Stimulated activated naive CD4-positive, alpha-beta T cell (primary cell): Measurements from ENCODE around the gene CAVIN3.

ENCODE experiments used
- DNase-seq, 6 experiments: peaks; one replicate each; lab custom pipeline; 2025; lab: John Stamatoyannopoulos, UW

Gene CAVIN3, protein sequence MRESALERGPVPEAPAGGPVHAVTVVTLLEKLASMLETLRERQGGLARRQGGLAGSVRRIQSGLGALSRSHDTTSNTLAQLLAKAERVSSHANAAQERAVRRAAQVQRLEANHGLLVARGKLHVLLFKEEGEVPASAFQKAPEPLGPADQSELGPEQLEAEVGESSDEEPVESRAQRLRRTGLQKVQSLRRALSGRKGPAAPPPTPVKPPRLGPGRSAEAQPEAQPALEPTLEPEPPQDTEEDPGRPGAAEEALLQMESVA

DNA sequence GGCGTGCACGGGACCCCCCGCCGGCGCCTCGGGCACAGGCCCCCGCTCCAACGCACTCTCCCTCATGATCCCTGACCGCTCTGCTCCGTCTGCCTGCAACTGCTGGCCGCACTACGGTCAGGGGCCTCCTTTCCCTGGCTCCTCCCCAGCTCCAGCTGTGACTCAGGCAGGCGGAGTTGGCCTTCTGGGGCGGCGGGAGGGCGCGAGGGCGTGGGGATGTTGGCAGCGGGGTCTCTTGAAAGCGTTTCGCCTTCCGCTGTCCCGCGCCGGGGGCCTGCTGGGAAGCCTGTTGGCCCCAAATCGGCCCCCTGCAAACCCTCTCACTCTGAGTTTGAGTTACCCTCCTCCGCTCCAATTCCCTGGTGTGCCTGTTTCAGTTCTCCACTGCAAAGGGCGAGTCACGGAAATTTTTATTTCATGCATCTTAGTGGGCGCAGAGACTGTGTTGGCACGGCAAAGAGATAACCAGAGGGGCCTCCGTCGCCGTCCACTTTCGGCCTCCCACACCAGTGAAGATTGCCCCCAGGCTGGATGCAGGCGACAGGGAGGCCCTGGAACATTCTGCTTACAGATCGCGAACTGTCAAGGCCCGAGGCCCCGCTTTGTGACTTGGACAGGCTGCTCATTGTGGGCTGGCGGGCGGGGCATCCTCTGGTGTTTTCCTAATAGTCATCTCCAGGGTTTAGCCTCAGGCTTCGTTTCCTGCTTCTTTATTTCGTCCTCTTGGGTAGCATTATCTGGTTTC lies at the start of gene CAVIN3:
TSS of gene CAVIN3 (minus strand) at position 91 of the 745 bp plus-strand sequence. CDS start at position 66, 25 bp downstream.
- DNase-seq: no peak

DNA sequence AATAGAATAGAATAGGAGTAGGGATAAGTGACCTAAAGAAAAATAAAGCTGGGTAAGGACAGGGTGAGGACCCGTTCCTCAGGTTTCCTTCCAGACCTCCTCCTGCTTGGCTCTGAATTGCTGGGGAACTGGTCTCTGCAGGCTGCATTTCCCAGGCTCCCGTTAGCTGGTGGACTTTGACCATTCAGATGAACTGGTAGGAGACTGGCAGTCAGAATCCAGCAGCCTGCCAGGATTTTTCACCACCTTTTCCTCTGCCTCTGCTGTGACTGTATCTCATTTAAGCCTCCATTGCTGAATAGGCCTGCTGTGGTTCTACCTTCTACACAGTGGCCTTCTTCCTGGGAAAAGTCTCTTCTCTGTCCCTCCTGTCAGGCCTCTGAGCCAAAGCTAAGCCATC lies 45.4 kb upstream of the CAVIN3 start:
- DNase-seq: no peak

DNA sequence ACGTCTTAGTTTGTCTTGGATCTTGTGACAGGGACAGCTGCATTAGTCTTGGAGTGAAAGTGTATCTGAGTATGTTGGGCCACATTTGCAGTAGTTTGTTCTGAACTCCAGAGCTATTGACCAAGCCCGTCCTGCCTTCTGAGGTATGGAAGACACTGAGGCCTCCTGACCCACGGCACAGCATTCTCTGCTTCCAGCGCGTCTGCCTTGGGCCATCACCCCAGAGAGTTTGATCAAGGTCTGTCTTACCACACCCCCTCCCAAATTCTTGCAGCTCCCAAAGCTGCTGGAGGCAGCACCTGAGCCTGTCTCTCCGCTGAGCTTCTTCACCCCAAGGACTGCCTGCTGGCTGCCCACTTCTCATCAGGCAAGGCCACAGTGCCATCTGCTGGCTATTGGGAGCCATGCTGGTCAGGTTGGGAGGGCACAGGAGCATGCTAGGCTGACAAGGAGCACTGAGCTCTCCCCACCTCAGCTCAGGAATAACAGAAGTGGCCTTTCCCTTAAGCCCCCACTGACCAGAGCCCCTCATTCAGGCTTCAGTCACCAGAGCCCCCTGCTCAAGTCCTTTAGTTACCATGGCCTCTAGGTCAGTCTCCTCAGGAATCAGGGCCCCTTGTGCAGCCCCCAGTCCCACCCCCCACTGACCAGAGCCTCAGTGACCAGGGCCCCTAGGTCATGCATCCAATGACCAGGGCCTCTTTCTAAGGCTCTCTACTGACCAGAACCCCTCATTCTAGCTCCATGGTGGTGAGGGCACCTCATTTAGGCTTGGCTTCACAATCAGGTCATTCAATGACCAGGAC lies 42.8 kb upstream of the CAVIN3 start:
- DNase-seq: peak; percentile 22 to 59 (median 39)

DNA sequence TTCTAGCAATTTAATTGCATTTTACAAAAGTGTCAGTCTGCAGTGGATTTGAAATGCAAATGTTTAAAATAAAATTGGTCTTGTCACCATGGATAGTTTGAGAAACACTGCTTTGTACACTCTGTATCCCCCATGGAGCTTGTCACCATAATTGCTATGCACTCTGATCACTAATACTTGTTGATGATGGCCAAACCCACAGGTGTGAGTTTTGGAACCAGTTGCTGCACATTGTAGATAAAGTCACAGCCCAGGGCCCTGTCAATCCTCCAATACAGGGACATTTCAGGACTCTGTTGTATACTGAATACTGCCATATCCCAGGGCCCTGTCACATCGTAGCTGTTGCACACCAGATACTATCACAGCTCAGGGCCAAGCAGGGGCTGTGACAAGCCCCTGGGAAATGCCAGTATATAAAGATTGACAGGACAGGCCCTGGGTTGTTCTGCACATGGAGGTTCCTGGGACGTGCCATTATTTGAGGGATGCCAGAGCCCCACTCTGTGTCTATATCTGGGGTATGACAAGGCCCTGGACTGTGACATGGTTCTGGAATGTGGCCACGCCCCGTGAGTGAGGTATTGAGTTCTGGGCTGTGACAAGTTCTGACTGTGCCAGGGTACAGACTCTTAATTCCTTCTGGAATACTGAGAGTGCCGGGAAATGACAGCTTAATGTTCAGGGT lies 42.0 kb upstream of the CAVIN3 start:
- no peak for DNase-seq

DNA sequence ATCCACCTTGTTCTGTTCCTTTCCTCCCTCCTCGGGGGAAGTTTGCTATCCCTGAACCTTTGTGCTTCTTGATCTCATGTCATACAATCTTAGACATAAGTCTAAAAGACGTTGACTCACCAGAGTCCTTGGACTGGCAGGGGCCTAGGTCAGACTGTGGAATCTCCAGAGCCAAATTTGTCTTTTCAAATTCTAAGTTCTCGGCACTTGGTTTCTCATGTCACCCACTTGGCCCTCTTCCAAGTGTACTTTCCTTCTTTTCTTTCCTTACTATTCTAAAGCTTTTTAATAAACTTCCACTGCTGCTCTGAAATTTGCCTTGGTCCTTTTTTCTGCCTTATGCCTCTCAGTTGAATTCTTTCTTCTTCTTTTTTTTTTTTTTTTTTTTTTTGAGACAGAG lies 39.9 kb upstream of the CAVIN3 start:
- DNase-seq: no peak

DNA sequence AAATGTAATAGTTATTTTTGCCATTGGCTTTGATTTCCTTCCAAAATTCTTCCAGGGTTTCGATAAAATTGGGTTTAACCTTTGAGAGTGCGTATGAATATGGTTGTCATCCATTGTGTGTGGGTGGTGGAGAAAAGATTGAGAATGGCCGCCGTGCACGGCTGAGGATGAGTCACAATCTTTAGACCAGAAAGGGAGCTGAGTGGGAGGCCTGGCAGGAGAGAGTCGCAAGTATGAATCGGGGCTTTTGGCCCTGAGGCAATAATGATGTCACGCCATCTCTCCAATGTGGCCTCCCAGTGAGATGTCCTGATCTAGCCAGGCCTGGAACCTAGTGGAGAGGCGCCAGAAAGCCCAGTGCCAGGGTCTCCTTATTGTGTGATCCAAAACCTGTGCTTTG lies 36.9 kb upstream of the CAVIN3 start:
- DNase-seq: no peak

DNA sequence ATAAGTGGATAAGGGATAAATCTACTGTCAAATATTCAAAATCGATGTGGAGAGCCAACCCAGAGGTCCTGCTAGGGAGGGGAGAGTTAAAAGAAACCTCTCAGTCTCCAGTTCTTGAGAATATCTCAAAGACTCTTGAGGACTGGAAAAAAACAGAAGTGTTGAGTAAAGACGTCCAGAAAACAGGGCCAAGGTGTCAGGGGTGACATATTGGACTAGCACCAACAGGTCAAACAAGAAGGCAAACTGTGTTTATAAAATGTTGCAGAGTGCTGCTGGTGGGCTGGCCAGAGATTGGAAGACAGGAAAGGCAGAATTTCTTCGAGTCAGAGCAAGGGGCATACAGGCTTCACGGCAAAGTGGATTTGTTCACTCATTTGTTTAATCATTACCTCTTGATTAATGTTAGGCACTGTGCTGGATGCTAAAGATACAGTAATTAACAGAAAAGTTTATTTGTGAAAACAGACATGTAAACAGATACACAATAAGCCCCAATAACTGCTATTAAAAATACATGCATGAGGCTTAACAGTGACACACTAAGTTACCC lies 36.3 kb upstream of the CAVIN3 start:
- DNase-seq: no peak

DNA sequence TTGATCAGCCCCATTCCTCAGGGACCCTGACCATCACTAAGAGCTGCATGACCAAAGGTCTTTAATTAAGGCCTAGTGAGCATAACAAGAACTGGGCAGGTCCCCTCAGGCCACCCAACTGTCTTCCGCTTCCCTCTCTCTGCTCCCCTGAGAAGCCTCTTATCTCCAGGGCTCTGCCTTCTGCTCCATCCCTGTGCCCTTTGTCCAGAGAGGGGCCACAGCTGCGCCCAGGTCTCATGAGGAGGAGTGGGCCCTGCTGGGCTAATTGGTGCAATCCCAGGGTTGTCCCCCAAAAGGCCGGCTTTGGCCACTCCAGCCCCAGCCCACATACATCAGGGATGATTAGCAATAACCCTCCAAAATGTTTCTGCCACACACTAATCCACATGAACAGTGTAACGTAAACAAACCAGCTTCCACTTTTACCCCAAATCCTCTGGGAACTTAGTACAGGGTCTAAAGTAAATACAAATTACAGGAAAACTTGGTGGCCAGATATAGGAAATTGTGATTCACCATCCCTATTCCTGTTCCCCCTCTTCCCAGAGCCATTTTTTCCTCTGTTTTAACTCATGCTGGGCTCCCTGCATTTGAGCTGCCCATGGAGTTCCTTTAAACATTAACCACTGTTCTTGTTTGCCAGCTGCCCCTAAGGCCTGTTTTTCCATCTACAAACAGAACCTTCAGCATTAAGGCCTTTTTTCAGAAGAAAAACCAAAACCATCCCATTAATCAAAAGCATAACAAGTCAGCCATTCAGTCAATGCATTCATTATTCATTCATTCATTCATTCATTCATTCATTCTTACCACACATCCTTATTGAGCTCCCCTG lies 34.6 kb upstream of the CAVIN3 start:
- DNase-seq: no peak

DNA sequence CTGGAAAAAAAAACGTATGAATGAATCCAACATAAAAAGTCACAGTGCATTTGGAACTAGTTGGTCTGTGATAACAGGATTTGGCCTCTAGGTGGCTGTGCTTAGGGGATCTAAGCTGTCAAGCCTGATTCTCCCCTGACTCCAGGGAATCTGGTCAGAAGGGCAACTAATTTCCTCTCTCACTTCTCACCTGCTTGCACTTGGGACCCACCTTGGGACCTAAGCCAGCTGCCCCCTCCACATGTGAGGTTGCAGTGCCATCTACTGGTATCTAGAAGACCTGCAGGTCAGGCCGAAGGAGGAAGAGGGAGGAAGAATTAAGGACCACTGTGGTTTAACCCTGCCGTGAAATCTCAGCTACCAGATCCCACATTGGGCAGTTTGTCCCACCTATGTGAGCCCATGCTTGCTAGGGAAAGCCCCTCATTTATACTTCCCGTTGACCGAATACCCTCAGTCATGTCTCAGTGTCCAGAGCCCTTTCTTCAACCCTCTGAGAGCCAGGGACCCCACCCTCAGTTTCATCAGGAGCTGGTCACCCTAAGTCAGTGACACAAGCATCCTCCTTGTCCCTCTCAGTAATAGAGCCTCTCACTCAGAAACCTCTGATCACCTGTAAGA lies 33.2 kb upstream of the CAVIN3 start:
- DNase-seq: peak; percentile 7 to 62 (median 34)

DNA sequence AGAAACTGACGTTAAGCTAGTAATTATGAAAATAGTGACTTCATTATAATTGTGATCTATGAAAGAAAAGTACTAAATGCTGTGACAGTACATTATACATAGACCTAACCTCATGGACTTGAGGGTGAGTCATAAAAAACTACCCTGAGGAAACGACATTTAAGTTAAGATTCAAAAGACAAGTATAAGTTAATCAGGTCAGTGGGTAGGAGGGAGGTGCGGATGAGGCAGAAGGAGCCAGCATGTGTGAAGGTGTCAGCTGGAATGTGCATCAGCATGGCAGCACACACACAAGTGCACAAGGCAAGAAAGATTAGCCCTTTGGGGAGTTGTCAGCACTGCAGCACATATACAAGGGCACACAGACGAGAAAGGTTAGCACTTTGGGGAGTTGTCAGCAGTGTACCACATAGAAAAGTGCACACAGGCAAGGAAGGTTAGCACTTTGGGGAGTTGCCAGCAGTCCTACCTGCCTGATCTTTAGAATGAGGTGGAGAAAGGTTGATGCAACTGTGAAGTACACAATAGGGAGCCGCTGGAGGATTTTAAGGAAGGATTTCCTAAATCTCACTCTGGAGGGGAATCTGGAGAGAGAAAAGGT lies 31.6 kb upstream of the CAVIN3 start:
- DNase-seq: no peak

DNA sequence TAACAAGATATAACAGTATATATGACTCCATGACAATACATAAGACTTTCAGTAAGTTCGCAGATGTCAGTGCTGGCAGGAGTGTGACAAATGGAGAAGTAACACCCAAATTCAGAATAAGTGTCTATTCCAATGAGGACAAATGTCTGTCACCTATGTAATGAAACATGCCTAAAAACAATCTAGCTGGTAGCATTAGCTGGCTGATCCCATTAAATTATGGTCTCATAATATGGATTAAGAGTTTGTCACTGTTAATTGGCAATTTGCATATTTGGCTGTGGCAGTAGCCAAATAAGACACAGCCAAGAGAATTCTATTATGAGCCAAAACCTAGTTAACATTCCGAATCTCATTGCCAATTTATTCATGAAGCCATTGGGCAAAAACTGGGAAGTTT lies 30.2 kb upstream of the CAVIN3 start:
- no peak for DNase-seq

DNA sequence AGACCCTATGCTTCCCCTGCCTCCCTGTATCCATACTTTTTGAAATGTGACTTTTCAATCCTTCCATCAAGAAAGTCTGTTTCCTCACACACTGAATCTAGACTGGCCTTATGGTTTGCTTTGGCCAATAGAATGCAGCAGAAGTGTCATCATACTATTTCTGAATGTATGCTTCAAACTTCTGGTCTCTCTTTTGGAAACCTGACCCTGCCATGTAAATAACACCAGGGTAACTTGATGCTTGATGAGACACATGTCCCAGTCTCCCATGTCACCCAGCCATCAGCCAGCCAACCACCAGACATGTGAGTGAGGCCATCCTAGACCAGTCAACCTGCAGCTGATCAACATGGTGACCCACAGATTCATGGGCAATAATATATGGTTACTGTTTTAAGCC lies 29.7 kb upstream of the CAVIN3 start:
- DNase-seq: no peak

DNA sequence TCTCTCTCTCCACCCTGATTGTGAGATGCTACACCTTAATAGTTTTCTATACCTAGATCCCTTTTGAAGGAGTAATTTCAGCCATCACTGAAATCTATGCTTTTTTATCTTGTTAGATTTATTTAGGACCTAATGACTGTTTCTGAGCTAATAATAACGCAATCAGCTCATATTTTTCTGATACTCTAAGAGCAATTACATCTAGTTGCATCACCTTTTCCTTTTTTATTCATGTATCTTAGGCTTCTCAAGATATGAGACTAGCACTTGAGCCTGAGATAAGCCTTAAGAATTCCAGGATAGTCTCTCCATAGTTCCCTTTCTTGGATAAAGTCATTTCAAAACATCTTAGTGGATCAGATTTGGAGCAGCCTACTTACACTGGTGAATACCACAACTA lies 25.1 kb upstream of the CAVIN3 start:
- DNase-seq: no peak

DNA sequence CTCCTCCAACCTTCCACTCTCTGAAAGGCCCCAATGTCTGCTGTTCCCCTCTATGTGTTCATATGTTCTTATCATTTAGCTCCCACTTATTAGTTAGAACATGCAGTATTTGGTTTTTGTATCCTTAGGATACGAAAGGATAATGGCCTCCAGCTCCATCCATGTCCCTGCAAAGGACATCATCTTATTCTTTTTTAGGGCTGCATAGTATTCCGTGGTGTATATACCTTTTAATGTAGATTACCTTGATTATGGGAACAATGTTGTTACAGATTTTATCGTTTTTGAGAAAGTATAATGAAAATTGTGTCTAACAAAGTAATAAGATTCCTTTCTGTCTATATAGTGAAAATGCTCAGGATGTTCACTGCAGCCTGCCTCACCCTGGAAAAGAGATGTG lies 16.0 kb upstream of the CAVIN3 start:
- no peak for DNase-seq

DNA sequence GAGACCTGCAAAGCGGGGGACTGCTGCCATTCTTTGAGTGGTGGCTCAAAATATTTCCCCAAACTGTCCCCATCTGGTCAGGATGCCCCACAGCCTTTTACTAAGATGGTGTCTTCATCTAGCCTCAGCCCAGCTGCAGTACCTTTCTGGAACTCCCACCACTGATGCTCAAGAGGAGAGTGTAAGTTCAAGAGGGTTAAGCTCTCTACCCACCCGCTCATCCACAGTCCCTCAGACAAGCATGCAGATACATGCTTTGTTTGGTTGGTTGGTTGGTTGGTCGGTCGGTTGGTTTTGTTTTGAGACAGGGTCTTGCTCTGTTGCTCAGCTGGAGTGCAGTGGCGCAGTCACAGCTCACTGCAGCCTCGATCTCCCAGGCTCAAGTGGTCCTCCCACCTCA lies 14.5 kb upstream of the CAVIN3 start:
- no peak for DNase-seq

DNA sequence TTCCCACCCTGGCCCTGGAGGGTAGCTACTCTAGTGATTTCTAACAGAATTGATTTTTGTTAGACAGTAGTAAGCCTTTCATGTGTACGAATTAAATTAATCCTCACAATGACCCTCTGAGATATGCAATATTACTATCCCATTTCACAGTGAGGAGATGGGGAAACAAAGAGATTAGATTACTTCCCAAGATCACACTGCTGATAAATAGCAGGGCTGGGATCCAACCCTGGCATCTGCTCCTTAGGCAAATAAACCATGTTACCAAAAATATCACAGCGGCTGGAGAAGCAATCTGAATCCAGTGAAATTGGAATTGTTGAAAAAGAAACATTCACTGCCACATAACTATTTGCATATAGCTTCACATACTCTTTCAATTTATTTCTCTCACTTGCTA lies 12.8 kb upstream of the CAVIN3 start:
- DNase-seq: no peak

DNA sequence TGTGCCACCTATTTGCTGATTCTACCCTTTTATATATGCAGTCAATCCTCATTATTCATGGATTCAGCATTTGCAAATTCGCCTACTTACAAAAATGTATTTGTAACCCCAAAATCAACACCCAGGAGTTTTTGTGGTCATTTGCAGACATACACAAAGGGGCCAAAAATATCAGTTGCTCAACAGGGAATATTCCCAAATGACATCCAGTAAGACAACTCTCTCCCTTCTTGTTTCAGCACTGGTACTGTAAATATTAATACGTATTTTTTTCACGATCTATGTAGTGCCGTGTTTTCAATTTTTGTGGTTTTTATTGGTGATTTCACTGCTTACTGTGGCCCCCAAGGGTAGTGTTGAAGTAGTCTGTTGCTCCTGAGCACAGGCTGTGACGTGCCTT lies 11.8 kb upstream of the CAVIN3 start:
- DNase-seq: no peak

DNA sequence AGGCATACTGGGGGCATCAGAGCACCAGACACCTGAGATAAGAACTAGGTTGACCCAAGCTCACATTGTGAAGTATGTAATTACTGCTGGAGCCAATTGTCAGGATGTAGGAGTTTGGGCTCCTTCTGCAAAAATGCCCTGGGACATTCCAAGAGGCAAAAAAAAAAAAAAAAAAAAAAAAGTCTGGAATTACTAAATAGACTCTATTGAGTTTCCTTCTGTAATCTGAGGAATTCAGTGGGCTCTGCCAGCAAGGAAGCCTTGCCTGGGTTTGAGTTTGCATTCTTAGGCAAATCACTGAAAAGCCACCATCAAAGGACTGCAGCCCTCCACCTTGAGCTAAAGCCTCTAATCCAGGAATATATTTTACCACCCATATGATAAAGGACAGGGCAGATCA lies 8.0 kb upstream of the CAVIN3 start:
- DNase-seq: no peak

DNA sequence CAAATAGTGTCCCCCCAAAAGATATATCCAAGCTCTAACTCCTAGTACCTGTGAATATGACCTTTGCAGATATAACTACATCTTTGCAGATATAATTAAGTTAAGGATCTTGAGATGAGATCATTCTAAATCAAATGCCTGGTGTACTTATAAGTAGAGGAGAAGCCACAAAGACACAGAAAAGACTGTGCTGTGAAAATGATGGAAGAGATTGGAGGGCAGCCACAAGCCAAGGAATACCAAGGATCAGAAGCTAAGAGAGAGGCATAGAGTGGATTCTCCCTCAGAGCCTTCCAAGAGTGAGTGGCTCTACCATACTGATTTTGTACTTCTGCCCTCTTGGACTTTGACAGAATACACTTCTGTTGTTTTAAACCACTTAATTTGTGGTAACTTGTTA lies 7.5 kb upstream of the CAVIN3 start:
- DNase-seq: no peak

DNA sequence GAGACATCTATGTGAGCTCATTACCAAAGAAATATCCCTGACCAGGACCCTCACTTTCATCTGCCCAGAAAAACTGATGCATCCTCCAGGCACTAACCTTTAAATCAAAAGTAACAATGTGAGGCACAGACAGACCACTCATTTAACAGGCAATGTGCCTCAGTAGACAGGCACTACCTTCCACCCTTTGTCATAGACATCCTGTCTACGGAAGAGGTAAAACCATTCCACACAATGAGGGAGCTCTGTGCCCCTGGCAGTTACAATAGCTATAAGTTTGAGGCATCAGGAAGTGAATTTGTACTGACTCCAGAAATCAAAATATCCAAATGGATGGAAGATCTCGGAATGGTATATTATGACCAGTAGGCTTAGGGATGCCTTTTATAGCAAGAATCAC lies 6.7 kb upstream of the CAVIN3 start:
- DNase-seq: no peak
